ENCODE results near the gene PPM1A. TPM values are rescaled to one million over a fixed set of nuclear protein-coding genes. Genes with fewer than 3 reads are reported as not detected.

PPM1A gene
- total RNA-seq (10 to 100 TPM; 54.6 to 55.3 TPM), polyA plus RNA-seq (22.3 TPM)

- H3K36me3 ChIP-seq (ENCODE audit: insufficient read depth, low read length) = no peaks in the 10 kb centered on the region
- DNase-seq = peak; percentile 93 to 97 (median 94)
- peaks cover 50 to 52% (median 52%) of the 10 kb centered on the region in 3 donors for H3K4me1 Mint-ChIP-seq
- H3K27ac ChIP-seq (ENCODE audit: low read depth, low read length) = peak within 1 kb of the TSS; percentile 94
- H3K4me1 ChIP-seq (ENCODE audit: insufficient read depth, low read length) = peaks cover 24% of the 10 kb centered on the region
- H3K36me3 Mint-ChIP-seq = peaks cover 0 to 14% (median 0%) of the 10 kb centered on the region in 3 donors
- H3K27me3 Mint-ChIP-seq = peaks cover 0 to 4% of the 10 kb centered on the region in 2 donors
- peak within 1 kb of the TSS; percentile 90 to 99 (median 95) for H3K4me3 Mint-ChIP-seq
- peaks cover 0 to 2% (median 0%) of the 10 kb centered on the region in 5 donors for H3K9me3 Mint-ChIP-seq
- peak within 1 kb of the TSS; percentile 97 to 100 (median 100) for H3K27ac Mint-ChIP-seq
- H3K9me3 ChIP-seq (ENCODE audit: low read length) = no peaks in the 10 kb centered on the region
- ChIA-PET CTCF (interaction anchor here (1.0 to 2.8 kb wide), 9 partner anchors 17 to 1031 kb away, joined by 3 to 16 read pairs (median 4); partner anchors contain the start of gene DHRS7), POLR2A (interaction anchor here (0.6 to 2.7 kb wide), 23 partner anchors 11 to 1951 kb away, joined by 3 to 37 read pairs (median 4); partner anchors contain the start of genes ARID4A, DAAM1, DHRS7 and JKAMP)
- H3K4me3 ChIP-seq (ENCODE audit: low read length) = peak within 1 kb of the TSS; percentile 78
- no peaks in the 10 kb centered on the region for H3K27me3 ChIP-seq (ENCODE audit: insufficient read depth, low read length, poor library complexity, severe bottlenecking)
These were observed at the start of gene PPM1A for GRCh38 chr14:60248697-60249318. Gene PPM1A, plus strand, starts transcription at chr14:60249221. Its CDS starts 33,483 bp downstream, at chr14:60282704.

DNA sequence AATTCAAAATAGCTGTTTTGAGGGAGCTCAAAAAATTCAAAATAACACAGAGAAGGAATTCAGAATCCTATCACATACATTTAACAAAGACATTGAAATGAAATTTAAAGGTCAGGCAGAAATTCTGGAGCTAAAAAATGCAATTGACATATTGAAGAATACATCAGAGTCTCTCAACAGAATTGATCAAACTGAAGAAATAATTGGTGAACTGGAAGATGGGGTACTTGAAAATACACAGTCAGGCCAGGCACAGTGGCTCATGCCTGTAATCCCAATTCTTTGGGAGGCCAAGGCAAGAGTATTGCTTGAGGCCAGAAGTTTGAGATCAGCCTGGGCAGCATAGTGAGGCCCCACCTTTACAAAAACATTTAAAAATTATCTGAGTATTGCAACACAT is 49.7 kb upstream of the PPM1A start:
- peaks cover 18 to 24% (median 21%) of the 10 kb centered on the region in 5 donors for H3K9me3 Mint-ChIP-seq
- no peaks in the 10 kb centered on the region for H3K4me1 Mint-ChIP-seq
- no peak for DNase-seq
- no peak overlapping the region for H3K27ac ChIP-seq (ENCODE audit: low read depth, low read length)
- no peaks in the 10 kb centered on the region for H3K4me1 ChIP-seq (ENCODE audit: insufficient read depth, low read length)
- no peak overlapping the region for H3K4me3 ChIP-seq (ENCODE audit: low read length)
- H3K9me3 ChIP-seq (ENCODE audit: low read length) = no peaks in the 10 kb centered on the region
- no peak overlapping the region for H3K4me3 Mint-ChIP-seq
- POLR2A ChIA-PET = no interaction called here
- no peaks in the 10 kb centered on the region for H3K36me3 ChIP-seq (ENCODE audit: insufficient read depth, low read length)
- CTCF ChIA-PET = interaction anchor here (2.0 kb wide), 1 partner anchor 10 kb away, joined by 5 read pairs; no protein-coding TSS in a partner anchor
- peaks cover 0 to 22% (median 0%) of the 10 kb centered on the region in 3 donors for H3K36me3 Mint-ChIP-seq
- H3K27ac Mint-ChIP-seq = no peak overlapping the region
- peaks cover 11 to 36% of the 10 kb centered on the region in 2 donors for H3K27me3 Mint-ChIP-seq
- no peaks in the 10 kb centered on the region for H3K27me3 ChIP-seq (ENCODE audit: insufficient read depth, low read length, poor library complexity, severe bottlenecking)

DNA sequence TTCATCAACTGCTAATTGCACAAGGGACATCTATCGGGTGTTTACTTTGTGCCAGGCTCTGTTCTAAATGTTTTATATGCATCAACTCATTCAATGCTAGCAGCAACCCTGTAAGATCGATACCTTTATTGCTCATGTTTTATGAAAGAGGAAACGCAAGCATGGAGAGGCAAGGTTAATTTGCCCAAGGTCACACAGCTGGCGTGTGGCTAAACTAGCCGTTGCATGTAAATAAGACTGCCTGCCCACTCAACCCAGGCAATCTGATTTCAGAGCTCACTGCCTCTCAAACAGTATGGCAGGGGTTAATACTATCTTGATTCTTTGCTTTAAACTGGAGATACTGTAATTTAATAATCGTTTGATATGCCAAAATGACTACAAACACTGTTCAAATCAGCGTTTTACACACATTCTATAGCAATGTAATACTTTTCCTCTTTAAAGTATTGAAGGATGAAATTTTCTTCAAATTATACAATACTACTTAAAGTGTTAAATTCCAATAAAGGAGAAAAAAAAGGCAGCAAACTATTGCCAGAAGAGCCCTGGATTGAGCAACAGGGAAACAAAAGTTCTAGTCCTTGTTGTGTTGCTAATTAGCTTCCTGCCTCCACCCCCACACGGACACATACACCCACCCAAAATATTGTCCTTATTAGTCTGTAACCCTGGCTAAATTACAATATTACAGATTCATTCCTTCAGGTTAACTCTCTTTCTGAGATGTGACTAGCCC is 44.7 kb upstream of the PPM1A start:
- peaks cover 8 to 14% (median 11%) of the 10 kb centered on the region in 5 donors for H3K9me3 Mint-ChIP-seq
- no peaks in the 10 kb centered on the region for H3K4me1 ChIP-seq (ENCODE audit: insufficient read depth, low read length)
- H3K4me1 Mint-ChIP-seq = no peaks in the 10 kb centered on the region
- CTCF ChIA-PET = no interaction called here
- no peak overlapping the region for H3K27ac Mint-ChIP-seq
- peaks cover 19 to 66% of the 10 kb centered on the region in 2 donors for H3K27me3 Mint-ChIP-seq
- H3K27ac ChIP-seq (ENCODE audit: low read depth, low read length) = no peak overlapping the region
- H3K36me3 Mint-ChIP-seq = peaks cover 0 to 13% (median 0%) of the 10 kb centered on the region in 3 donors
- H3K4me3 Mint-ChIP-seq = no peak overlapping the region
- no peak for DNase-seq
- no peaks in the 10 kb centered on the region for H3K9me3 ChIP-seq (ENCODE audit: low read length)
- POLR2A ChIA-PET = no interaction called here
- H3K4me3 ChIP-seq (ENCODE audit: low read length) = no peak overlapping the region
- H3K27me3 ChIP-seq (ENCODE audit: insufficient read depth, low read length, poor library complexity, severe bottlenecking) = peaks cover 5% of the 10 kb centered on the region
- H3K36me3 ChIP-seq (ENCODE audit: insufficient read depth, low read length) = no peaks in the 10 kb centered on the region

DNA sequence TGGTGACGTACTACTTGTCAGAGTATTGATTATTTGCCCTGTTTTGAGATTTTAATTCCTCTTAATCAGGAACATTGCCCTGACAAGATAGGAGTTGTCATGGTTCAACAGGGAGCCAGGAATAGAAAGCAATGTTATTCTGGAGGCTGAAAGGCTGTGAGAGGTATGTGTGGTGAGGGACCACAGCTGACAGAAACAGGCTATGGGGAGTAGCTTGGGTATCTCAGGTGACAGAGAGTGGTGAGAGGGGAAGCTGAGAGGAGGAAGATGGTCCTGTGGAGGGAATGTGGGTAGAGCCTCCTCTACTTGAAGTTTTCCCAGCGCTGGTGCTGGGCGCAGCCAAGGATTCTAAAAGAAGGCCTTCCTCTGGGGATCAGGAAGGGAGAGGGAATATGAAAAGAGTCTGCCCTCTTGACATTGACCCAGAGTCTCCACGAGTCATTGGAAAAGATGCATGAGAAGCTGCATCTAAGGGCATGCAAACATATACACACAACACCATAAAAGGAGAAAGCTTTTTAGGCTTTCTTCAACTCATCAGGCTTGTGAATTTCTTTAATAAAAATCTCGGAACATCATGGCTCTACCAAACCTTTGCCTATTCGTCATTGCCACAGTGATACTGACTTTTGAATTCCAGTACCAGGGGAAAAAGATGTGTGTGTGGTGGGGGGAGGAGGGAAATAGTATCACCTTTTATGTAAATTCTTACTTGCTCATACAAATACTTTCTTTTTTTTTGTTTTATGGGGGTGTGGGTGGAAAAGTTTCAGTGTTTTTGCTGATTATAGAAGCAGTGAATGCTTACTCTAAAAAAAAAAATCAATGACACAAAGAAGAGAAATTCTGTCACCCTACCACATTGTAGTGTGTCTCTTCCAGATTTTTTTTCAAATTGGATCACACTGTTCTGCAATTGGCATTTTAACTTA is 43.9 kb upstream of the PPM1A start:
- Histone ChIP-seq H3K27me3 (ENCODE audit: insufficient read depth, low read length, poor library complexity, severe bottlenecking) (peaks cover 5% of the 10 kb centered on the region), H3K4me3 (ENCODE audit: low read length) (no peak overlapping the region), H3K36me3 (ENCODE audit: insufficient read depth, low read length) (no peaks in the 10 kb centered on the region), H3K27ac (ENCODE audit: low read depth, low read length) (no peak overlapping the region), H3K9me3 (ENCODE audit: low read length) (no peaks in the 10 kb centered on the region), H3K4me1 (ENCODE audit: insufficient read depth, low read length) (no peaks in the 10 kb centered on the region)
- no peaks in the 10 kb centered on the region for H3K4me1 Mint-ChIP-seq
- H3K27me3 Mint-ChIP-seq = peaks cover 21 to 60% of the 10 kb centered on the region in 2 donors
- H3K27ac Mint-ChIP-seq = peak overlapping the region in 1 of 8 donors; percentile 3
- H3K4me3 Mint-ChIP-seq = no peak overlapping the region
- peaks cover 0 to 7% (median 5%) of the 10 kb centered on the region in 5 donors for H3K9me3 Mint-ChIP-seq
- peaks cover 0 to 6% (median 0%) of the 10 kb centered on the region in 3 donors for H3K36me3 Mint-ChIP-seq
- no peak for DNase-seq
- ChIA-PET POLR2A (no interaction called here), CTCF (no interaction called here)

- peaks cover 0 to 5% (median under 1%) of the 10 kb centered on the region in 5 donors for H3K9me3 Mint-ChIP-seq
- H3K27me3 ChIP-seq (ENCODE audit: insufficient read depth, low read length, poor library complexity, severe bottlenecking) = peaks cover 5% of the 10 kb centered on the region
- no peak overlapping the region for H3K4me3 Mint-ChIP-seq
- no peak for DNase-seq
- no peak overlapping the region for H3K27ac ChIP-seq (ENCODE audit: low read depth, low read length)
- no peak overlapping the region for H3K27ac Mint-ChIP-seq
- peaks cover 0 to 3% (median 0%) of the 10 kb centered on the region in 3 donors for H3K36me3 Mint-ChIP-seq
- H3K4me1 ChIP-seq (ENCODE audit: insufficient read depth, low read length) = no peaks in the 10 kb centered on the region
- H3K27me3 Mint-ChIP-seq = peaks cover 21 to 52% of the 10 kb centered on the region in 2 donors
- no peaks in the 10 kb centered on the region for H3K36me3 ChIP-seq (ENCODE audit: insufficient read depth, low read length)
- H3K9me3 ChIP-seq (ENCODE audit: low read length) = no peaks in the 10 kb centered on the region
- H3K4me1 Mint-ChIP-seq = no peaks in the 10 kb centered on the region
- no peak overlapping the region for H3K4me3 ChIP-seq (ENCODE audit: low read length)
- POLR2A ChIA-PET = no interaction called here
- CTCF ChIA-PET = no interaction called here
These were observed 42.8 kb upstream of the PPM1A start for GRCh38 chr14:60206249-60206670.

GRCh38 chr14:60206837-60207533 is 42.0 kb upstream of the PPM1A start:
- Mint-ChIP-seq H3K4me3 (no peak overlapping the region), H3K36me3 (peaks cover 0 to 3% (median 0%) of the 10 kb centered on the region in 3 donors), H3K27me3 (peaks cover 22 to 48% of the 10 kb centered on the region in 2 donors), H3K9me3 (peaks cover 0 to 2% (median 0%) of the 10 kb centered on the region in 5 donors), H3K4me1 (no peaks in the 10 kb centered on the region), H3K27ac (no peak overlapping the region)
- H3K4me1 ChIP-seq (ENCODE audit: insufficient read depth, low read length) = no peaks in the 10 kb centered on the region
- DNase-seq = no peak
- POLR2A ChIA-PET = no interaction called here
- peaks cover 5% of the 10 kb centered on the region for H3K27me3 ChIP-seq (ENCODE audit: insufficient read depth, low read length, poor library complexity, severe bottlenecking)
- no peak overlapping the region for H3K27ac ChIP-seq (ENCODE audit: low read depth, low read length)
- H3K4me3 ChIP-seq (ENCODE audit: low read length) = no peak overlapping the region
- no peaks in the 10 kb centered on the region for H3K9me3 ChIP-seq (ENCODE audit: low read length)
- H3K36me3 ChIP-seq (ENCODE audit: insufficient read depth, low read length) = no peaks in the 10 kb centered on the region
- CTCF ChIA-PET = no interaction called here

DNA sequence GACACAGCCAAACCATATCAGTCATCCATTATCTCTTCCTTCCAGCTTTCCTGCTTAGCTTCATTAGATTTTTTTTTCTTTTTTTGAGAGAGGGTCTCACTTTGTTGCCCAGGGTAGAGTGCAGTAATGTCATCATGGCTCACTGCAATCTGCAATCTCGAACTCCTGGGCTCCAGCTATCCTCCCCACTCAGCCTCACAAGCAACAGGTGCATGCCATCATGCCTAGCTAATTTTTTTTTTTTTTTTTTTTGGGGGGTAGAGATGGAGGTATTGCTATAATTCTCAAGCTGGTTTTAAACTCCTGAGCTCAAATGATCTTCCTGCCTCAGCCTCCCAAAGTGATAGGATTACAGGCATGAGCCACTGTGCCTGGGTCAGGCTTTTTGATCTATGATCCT is 38.3 kb upstream of the PPM1A start:
- CTCF ChIA-PET = no interaction called here
- Histone ChIP-seq H3K27me3 (ENCODE audit: insufficient read depth, low read length, poor library complexity, severe bottlenecking) (peaks cover 5% of the 10 kb centered on the region), H3K36me3 (ENCODE audit: insufficient read depth, low read length) (no peaks in the 10 kb centered on the region), H3K4me1 (ENCODE audit: insufficient read depth, low read length) (no peaks in the 10 kb centered on the region), H3K27ac (ENCODE audit: low read depth, low read length) (no peak overlapping the region), H3K4me3 (ENCODE audit: low read length) (no peak overlapping the region), H3K9me3 (ENCODE audit: low read length) (no peaks in the 10 kb centered on the region)
- H3K4me1 Mint-ChIP-seq = no peaks in the 10 kb centered on the region
- DNase-seq = no peak
- peak overlapping the region in 1 of 8 donors; percentile 35 for H3K27ac Mint-ChIP-seq
- POLR2A ChIA-PET = no interaction called here
- H3K36me3 Mint-ChIP-seq = peaks cover 0 to 3% (median 0%) of the 10 kb centered on the region in 3 donors
- H3K27me3 Mint-ChIP-seq = peaks cover 16 to 27% of the 10 kb centered on the region in 2 donors
- H3K9me3 Mint-ChIP-seq = peaks cover 0 to 2% (median 0%) of the 10 kb centered on the region in 5 donors
- no peak overlapping the region for H3K4me3 Mint-ChIP-seq

Measured in CD8-positive, alpha-beta memory T cell (primary cell).